GM19395 (cell line): ENCODE data around the gene KLHDC4.
"Not testable (repeated sequence)": the region's sequence is repeated elsewhere in the genome, so short reads cannot be mapped to it uniquely, and the experiment has no call there.

ENCODE experiments used
- ATAC-seq: cut with Tn5 transposase; IDR thresholded peaks from one replicate; pipeline ENCODE4 v1.9.1; 2021; ENCODE audit warnings: mild to moderate bottlenecking, moderate library complexity; ENCODE audit not compliant: unreplicated experiment

Gene KLHDC4

DNA sequence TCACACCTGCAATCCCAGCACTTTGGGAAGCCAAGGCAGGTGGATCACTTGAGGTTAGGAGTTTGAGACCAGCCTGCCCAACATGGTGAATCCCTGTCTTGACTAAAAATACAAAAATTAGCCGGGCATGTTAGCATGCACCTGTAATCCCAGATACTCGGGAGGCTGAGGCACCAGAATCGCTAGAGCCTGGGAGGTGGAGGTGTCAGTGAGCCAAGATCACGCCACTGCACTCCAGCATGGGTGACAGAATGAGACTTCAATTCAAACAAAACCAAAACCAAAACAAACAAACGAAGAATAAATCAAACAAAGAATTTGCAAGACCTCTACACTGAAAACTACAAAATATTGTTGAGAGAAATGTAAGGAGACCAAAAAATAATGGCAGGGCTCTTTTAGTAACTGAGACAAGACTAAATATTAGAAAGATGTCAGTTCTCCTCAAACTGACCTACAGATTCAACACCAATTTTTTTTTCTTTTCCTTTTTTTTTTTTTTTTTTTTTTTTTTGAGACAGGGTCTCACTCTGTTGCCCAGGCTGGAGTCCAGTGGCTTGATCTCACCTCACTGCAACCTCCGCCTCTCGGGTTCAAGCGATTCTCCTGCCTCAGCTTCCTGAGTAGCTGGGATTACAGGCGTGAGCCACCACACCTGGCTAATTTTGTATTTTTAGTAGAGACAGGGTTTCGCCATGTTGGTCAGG lies 23.1 kb upstream of the KLHDC4 start:
- not testable (repeated sequence) for ATAC-seq

DNA sequence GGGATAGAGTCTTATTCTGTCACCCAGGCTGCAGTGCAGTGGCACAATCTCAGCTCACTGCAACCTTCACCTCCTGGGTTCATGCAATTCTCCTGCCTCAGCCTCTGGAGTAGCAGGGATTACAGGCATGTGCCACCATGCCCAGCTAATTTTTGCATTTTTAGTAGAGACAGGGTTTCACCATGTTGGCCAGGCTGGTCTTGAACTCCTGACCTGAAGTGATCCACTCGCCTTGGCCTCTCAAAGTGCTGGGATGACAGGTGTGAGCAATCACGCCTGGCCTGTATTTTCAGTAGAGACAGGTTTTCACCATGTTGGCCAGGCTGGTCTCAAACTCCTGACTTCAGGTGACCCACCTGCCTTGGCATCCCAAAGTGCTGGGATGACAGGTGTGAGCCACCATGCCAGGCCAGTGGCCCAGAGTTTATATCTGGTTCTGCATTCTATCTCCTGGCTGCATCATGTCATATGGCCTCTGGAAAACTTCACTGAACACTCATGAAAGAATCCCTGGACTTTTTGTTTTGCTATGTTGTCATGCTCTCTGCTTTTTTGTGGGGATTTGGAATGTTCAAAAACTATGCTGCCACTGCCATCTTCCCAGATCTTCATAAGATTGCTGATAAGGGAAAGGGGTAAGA lies 21.8 kb upstream of the KLHDC4 start:
- ATAC-seq: not testable (repeated sequence)

DNA sequence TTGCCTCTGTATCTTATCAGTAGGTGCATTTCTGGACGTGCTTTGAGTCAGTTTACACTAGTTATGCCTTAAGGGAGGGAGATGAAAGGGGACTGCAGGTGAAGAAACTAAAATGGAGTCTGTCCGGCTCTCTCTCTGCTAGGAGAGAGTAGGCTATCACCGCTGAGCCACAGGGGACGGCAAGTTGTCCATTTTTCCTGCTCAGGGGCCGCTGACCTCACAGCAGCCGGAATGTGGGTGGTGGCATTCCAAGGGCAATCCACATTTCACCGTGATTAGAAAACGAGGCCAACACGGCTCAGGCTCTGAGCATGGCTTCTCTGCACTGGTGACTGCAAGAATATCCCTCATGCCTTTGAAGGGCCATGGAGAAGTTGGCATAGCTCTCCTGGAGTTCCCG lies 19.0 kb upstream of the KLHDC4 start:
- no peak for ATAC-seq

- no peak for ATAC-seq
Observed at GRCh38 chr16:87782033-87782432, 16.2 kb upstream of the KLHDC4 start.

GRCh38 chr16:87780385-87780989 lies 14.7 kb upstream of the KLHDC4 start:
- no peak for ATAC-seq

- peak; percentile 46 for ATAC-seq
Observed at GRCh38 chr16:87778830-87779579, 13.2 kb upstream of the KLHDC4 start.

DNA sequence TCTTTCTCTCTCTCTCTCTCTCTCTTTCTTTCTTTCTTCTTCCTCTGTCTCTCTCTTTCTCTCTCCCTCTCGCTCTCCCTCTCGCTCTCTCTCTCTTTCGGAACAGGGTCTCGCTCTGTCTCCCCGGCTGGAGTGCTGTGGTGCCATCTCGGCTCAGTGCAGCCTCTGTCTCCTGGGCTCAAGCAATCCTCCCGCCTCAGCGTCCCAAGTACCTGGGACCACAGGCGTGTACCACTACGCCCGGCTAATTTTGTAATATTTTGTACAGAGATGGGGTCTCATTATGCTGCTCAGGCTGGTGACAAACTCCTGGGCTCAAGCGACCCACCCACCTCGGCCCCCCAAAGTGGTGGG lies 12.7 kb upstream of the KLHDC4 start:
- no peak for ATAC-seq

GRCh38 chr16:87773836-87774235 lies 8.1 kb upstream of the KLHDC4 start:
- ATAC-seq: not testable (repeated sequence)

GRCh38 chr16:87767456-87767855 lies 1.7 kb upstream of the KLHDC4 start:
- ATAC-seq: not testable (repeated sequence)

DNA sequence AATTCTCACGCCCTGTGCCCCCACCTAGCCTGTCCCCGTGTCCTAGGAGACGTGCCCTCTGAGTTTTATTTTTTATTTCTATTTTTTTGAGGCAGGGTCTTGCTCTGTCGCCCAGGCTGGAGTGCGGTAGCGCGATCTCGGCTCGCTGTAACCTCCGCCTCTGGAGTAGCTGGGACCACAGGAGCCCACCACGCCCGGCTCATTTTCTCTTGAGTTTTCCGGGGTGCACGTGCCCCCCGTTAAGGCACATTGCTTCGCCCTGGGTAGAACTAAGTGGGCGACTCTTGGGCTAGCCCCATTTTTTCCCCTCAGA lies 655 bp upstream of the KLHDC4 start:
- ATAC-seq: no peak

GRCh38 chr16:87765473-87765775 lies 362 bp downstream of the KLHDC4 start:
- peak; percentile 49 for ATAC-seq

- ATAC-seq: no peak
Observed at GRCh38 chr16:87764600-87765472, 950 bp downstream of the KLHDC4 start.

GRCh38 chr16:87762620-87763019 lies 3.2 kb downstream of the KLHDC4 start:
- no peak for ATAC-seq

GRCh38 chr16:87762071-87762571 lies 3.7 kb downstream of the KLHDC4 start:
- no peak for ATAC-seq

- ATAC-seq: no peak
Observed at GRCh38 chr16:87761060-87761459, 4.7 kb downstream of the KLHDC4 start.

DNA sequence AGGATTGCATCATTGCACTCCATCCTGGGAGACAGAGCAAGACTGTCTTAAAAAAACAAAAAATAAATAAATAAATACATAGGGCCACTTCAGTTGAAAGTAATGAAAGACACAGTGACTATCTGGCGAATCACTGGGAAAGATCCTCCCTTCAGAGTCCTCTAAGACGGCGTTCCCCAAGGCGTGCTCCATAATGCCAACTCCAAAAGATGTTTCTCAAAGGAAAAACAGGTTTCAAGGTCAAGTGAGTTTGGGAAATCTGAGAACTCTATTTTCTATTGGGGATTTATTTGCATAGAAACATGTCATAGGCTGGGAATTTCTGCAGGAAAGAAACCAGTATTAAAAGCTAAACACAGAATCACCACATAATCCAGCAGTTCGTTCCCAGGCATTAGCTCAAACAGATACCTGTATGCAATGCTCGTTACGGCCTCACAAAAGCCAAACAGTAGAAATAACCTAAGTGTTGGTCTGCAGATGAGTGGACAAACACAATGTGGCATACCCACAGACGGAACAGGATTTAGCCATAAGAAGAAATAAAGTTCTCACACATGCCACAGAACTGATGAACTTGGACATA lies 7.9 kb downstream of the KLHDC4 start:
- no peak for ATAC-seq

DNA sequence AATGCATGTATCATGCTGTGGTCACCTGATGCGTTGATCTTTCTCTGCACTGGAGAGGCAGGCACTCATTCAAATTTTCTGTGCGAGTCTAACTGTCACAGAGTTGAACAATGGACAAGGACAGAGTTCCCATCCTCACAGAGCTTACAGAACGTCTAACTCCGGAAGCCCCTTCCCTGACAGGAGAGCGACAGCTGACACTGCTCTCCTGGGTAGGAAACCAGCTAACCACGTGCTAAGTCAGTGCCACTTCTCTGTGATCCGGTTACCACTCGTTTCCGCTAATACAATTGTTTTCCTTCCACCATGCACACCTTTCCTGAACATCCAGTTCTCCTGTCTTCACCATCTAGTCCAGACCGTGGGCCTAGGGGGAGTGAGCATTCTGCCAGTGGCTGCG lies 11.3 kb downstream of the KLHDC4 start:
- ATAC-seq: no peak

- no peak for ATAC-seq
Observed at GRCh38 chr16:87747626-87748414, 18.0 kb downstream of the KLHDC4 start.

- ATAC-seq: no peak
Observed at GRCh38 chr16:87746178-87746577, 19.6 kb downstream of the KLHDC4 start.
